Neuronal stem cell (in vitro differentiated cells): Measurements from ENCODE around the gene RANBP1. TPM values are rescaled to one million over a fixed set of nuclear protein-coding genes. Genes with fewer than 3 reads are reported as not detected.
"Not testable (repeated sequence)": the region's sequence is repeated elsewhere in the genome, so short reads cannot be mapped to it uniquely, and the experiment has no call there.

ENCODE experiments used
- DNase-seq: peaks from one replicate; pipeline ENCODE4 v3.0.0-alpha.2; 2013; ENCODE audit warnings: low spot score
- H2AFZ ChIP-seq: one replicate; pipeline ENCODE4 v1.6.1; 2013; ENCODE audit warnings: mild to moderate bottlenecking, low read length, inconsistent platforms
- H2AK5ac ChIP-seq: 2 replicates; pipeline ENCODE4 v1.6.1; 2013; ENCODE audit warnings: low read depth, mild to moderate bottlenecking, inconsistent platforms, low read length, moderate library complexity, mixed read lengths
- H2BK120ac ChIP-seq: 2 replicates; pipeline ENCODE4 v1.6.1; 2013; ENCODE audit warnings: low read depth, mild to moderate bottlenecking, inconsistent platforms, low read length, moderate library complexity, mixed read lengths
- H2BK12ac ChIP-seq: one replicate; pipeline ENCODE4 v1.6.1; 2013; ENCODE audit warnings: low read length, inconsistent platforms
- H2BK15ac ChIP-seq: 2 replicates; pipeline ENCODE4 v1.6.1; 2013; ENCODE audit warnings: mild to moderate bottlenecking, low read length, inconsistent platforms, mixed read lengths
- H2BK5ac ChIP-seq: one replicate; pipeline ENCODE4 v1.6.1; 2013; ENCODE audit warnings: inconsistent platforms, mild to moderate bottlenecking, low read length, moderate library complexity
- H3K14ac ChIP-seq: one replicate; pipeline ENCODE4 v1.6.1; 2013; ENCODE audit warnings: low read length, inconsistent platforms
- H3K18ac ChIP-seq: 2 replicates; pipeline ENCODE4 v1.6.1; 2013; ENCODE audit warnings: low read length, inconsistent platforms
- H3K23ac ChIP-seq: 2 replicates; pipeline ENCODE4 v1.6.1; 2013; ENCODE audit warnings: low read depth, mild to moderate bottlenecking, mixed read lengths, low read length, inconsistent platforms; ENCODE audit not compliant: poor library complexity
- H3K27ac ChIP-seq: replicated peaks from 3 replicates; pipeline ENCODE4 v1.5.1; 2013; ENCODE audit warnings: low read length, inconsistent platforms
- H3K27me3 ChIP-seq, 3 experiments: 2 replicates each; pipeline ENCODE4 v1.6.1; 2013; ENCODE audit warnings: low read length in 3 of 3, mild to moderate bottlenecking in 2 of 3, inconsistent platforms in 1 of 3, low read depth in 1 of 3, mixed read lengths in 1 of 3, moderate library complexity in 1 of 3; ENCODE audit not compliant: control insufficient read depth in 3 of 3, insufficient read depth in 3 of 3
- H3K36me3 ChIP-seq, 2 donors: replicated peaks in 1 of 2; 2 replicates each; pipeline ENCODE4 v1.6.1; 2013; ENCODE audit warnings: low read length in 2 of 2; ENCODE audit not compliant: control insufficient read depth in 2 of 2, insufficient read depth in 2 of 2
- H3K4ac ChIP-seq: 2 replicates; pipeline ENCODE4 v1.6.1; 2013; ENCODE audit warnings: inconsistent platforms, mild to moderate bottlenecking, low read length, moderate library complexity
- H3K4me1 ChIP-seq, 2 donors: 1 replicate in 1 of 2; 2 replicates in 1 of 2; pipeline ENCODE4 v1.6.1; 2013; ENCODE audit warnings: low read length in 2 of 2, low read depth in 1 of 2; ENCODE audit not compliant: control insufficient read depth in 2 of 2, insufficient read depth in 1 of 2
- H3K4me2 ChIP-seq: one replicate; pipeline ENCODE4 v1.6.1; 2013; ENCODE audit warnings: mild to moderate bottlenecking, low read length, inconsistent platforms; ENCODE audit not compliant: insufficient read depth, poor library complexity, severe bottlenecking
- H3K4me3 ChIP-seq, 2 donors: 2 replicates each; pipeline ENCODE4 v1.5.1; 2013; ENCODE audit warnings: low read length in 2 of 2, mild to moderate bottlenecking in 2 of 2, inconsistent platforms in 1 of 2, moderate library complexity in 1 of 2
- H3K79me1 ChIP-seq: one replicate; pipeline ENCODE4 v1.6.1; 2013; ENCODE audit warnings: low read depth, mild to moderate bottlenecking, inconsistent platforms, low read length, moderate library complexity
- H3K9ac ChIP-seq: one replicate; pipeline ENCODE4 v1.6.1; 2013; ENCODE audit warnings: mild to moderate bottlenecking, low read depth, low read length, inconsistent platforms; ENCODE audit not compliant: poor library complexity
- H3K9me3 ChIP-seq, 2 donors: replicated peaks in 1 of 2; 2 replicates each; pipeline versions ENCODE3 to v1.6.1; 2013; ENCODE audit warnings: low read length in 2 of 2, mild to moderate bottlenecking in 2 of 2, inconsistent platforms in 1 of 2, low read depth in 1 of 2, mixed read lengths in 1 of 2, moderate library complexity in 1 of 2; ENCODE audit not compliant: control insufficient read depth in 2 of 2, insufficient read depth in 1 of 2
- H4K8ac ChIP-seq: one replicate; pipeline ENCODE4 v1.6.1; 2013; ENCODE audit warnings: low read depth, mild to moderate bottlenecking, inconsistent platforms, low read length, moderate library complexity
- H4K91ac ChIP-seq: one replicate; pipeline ENCODE4 v1.6.1; 2013; ENCODE audit warnings: low read length, low read depth, mild to moderate bottlenecking, inconsistent platforms; ENCODE audit not compliant: poor library complexity
- WGBS, 2 donors: extraction: QIAGEN DNeasy Blood & Tissue Kit; methylation state at CpG; one replicate each; pipeline ENCODE4 v1.1.7; 2013; ENCODE audit warnings: missing lambda C conversion rate in 2 of 2, mixed read lengths in 1 of 2; ENCODE audit not compliant: insufficient read length in 2 of 2, insufficient replicate concordance in 1 of 2; ENCODE audit errors: extremely low coverage in 2 of 2; 5-methylcytosine and 5-hydroxymethylcytosine counted together
- polyA plus RNA-seq, 2 experiments: library from polyadenylated mRNA; stranded (reverse); fragments of 200-250 nt; gene quantifications; one replicate each; pipeline ENCODE4 v1.2.3, GENCODE V29; 2013

The RANBP1 gene
- 496 TPM for polyA plus RNA-seq (2013, experiment 1 of 2)
- 494 TPM for polyA plus RNA-seq (2013, experiment 2 of 2)

DNA sequence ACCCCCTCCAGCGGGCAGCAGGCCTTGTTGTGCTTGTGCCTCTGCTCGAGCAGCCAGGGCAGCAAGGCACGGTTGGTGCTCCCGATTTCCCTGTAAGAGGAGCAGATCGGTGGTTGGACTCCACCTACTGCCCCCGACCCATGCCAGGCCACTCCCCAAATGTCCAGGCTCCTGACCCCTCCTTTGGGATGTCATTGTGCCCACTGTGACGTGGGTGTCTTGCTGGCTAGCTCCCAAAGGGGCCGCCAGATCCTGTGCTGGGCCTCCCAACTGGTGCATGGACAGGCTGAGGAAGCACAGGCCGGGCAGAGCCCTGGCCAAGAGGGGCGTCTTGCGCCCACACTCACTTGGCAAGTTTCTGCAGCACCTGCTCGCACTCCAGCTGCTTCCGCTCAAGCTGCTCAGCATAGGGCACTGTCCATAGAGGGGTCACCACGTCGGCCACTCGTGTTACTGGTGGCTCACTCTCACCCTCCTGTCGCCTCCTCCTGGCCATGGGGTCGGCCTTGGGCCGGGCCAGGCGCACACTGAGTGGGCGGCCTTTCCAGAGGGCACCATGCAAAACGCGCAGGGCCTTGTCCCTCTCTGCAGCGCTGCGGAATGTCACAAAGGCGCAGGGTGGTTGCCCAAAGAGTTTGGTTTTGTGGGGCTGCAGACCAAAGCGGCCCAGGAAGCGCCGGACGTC lies at the start of gene RANBP1:
Gene RANBP1 (plus strand): TSS at position 414 of the 685 bp plus-strand sequence. CDS start 81 bp downstream, at position 495.
- peak within 1 kb of the TSS; percentile 19 for H2BK5ac ChIP-seq
- no peak within 1 kb of the TSS for H3K4ac ChIP-seq
- peak within 1 kb of the TSS; percentile 97 for H3K9ac ChIP-seq
- H4K91ac ChIP-seq = peak within 1 kb of the TSS; percentile 87
- peak within 1 kb of the TSS; percentile 100 for H2AK5ac ChIP-seq
- H3K18ac ChIP-seq = peak within 1 kb of the TSS; percentile 98
- peak within 1 kb of the TSS; percentile 93 for H4K8ac ChIP-seq
- H3K23ac ChIP-seq = peak within 1 kb of the TSS; percentile 100
- peak within 1 kb of the TSS; percentile 54 for H3K27ac ChIP-seq
- H2AFZ ChIP-seq = peak within 1 kb of the TSS; percentile 96
- H2BK15ac ChIP-seq = peak within 1 kb of the TSS; percentile 62
- H3K4me1 ChIP-seq = peaks cover 8 to 14% of the 10 kb centered on the region in 2 donors
- peak within 1 kb of the TSS; percentile 71 for H3K4me2 ChIP-seq
- no peaks in the 10 kb centered on the region for H3K27me3 ChIP-seq
- no CpG with 5 or more reads among the region's 30 CpGs for WGBS, 2 donors
- peak within 1 kb of the TSS; percentile 91 to 97 for H3K4me3 ChIP-seq
- DNase-seq = no peak
- H3K9me3 ChIP-seq = no peaks in the 10 kb centered on the region
- peak within 1 kb of the TSS; percentile 75 for H3K14ac ChIP-seq
- peaks cover 57 to 78% of the 10 kb centered on the region in 2 donors for H3K36me3 ChIP-seq
- no peak within 1 kb of the TSS for H2BK120ac ChIP-seq
- peaks cover 36% of the 10 kb centered on the region for H3K79me1 ChIP-seq
- H2BK12ac ChIP-seq = peak within 1 kb of the TSS; percentile 63

DNA sequence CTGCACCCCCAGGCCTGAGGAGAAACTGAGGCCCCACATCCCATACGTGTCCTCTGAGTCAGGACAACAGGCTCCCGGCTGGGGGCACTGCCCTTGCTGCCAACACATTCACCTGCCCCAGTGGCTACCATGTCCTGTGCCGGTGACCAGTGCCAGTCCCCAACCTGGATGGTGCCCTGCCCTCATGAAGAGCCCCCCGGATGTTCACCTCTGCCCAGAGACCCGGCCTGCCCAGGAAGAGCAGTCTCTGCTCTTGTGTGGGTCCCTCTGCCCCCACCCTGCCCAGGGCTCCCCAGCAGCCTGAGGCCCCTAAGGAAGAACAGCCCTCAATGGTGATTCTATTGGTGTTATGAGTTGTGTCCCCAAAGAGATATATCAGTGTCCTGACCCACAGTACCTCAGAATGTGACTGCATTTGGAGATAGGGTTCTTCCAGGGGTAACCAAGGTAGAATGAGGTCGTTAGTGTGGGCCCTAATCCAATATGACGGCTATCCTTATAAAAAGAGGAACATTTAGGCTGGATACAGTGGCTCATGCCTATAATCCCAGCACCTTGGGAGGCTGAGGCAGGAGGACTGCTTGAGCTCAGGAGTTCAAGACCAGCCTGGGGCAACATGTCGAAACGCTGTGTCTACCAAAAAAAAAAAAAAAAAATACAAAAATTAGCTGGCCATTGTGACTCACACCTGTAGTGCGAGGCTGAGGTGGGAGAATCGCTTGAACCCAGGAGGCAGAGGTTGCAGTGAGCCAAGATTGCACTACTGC lies 49.1 kb upstream of the RANBP1 start:
- peak overlapping the region; percentile 21 for H2AK5ac ChIP-seq
- H3K79me1 ChIP-seq = no peaks in the 10 kb centered on the region
- H3K14ac ChIP-seq = no peak overlapping the region
- no CpG with 5 or more reads among the region's 11 CpGs for WGBS, 2 donors
- no peak overlapping the region for H4K91ac ChIP-seq
- H2BK12ac ChIP-seq = no peak overlapping the region
- no peak overlapping the region for H3K4me3 ChIP-seq
- H4K8ac ChIP-seq = peak overlapping the region; percentile 43
- H3K23ac ChIP-seq = peak overlapping the region; percentile 25
- no peaks in the 10 kb centered on the region for H3K27me3 ChIP-seq
- H3K27ac ChIP-seq = no peak overlapping the region
- no peak overlapping the region for H2BK5ac ChIP-seq
- no peak overlapping the region for H2BK15ac ChIP-seq
- H3K4ac ChIP-seq = no peak overlapping the region
- no peak overlapping the region for H3K4me2 ChIP-seq
- no peak for DNase-seq
- peaks cover 0 to 2% of the 10 kb centered on the region in 2 donors for H3K4me1 ChIP-seq
- H3K9me3 ChIP-seq = no peaks in the 10 kb centered on the region
- H3K9ac ChIP-seq = no peak overlapping the region
- no peak overlapping the region for H2AFZ ChIP-seq
- H2BK120ac ChIP-seq = no peak overlapping the region
- no peak overlapping the region for H3K18ac ChIP-seq
- peaks cover 3 to 4% of the 10 kb centered on the region in 2 donors for H3K36me3 ChIP-seq

DNA sequence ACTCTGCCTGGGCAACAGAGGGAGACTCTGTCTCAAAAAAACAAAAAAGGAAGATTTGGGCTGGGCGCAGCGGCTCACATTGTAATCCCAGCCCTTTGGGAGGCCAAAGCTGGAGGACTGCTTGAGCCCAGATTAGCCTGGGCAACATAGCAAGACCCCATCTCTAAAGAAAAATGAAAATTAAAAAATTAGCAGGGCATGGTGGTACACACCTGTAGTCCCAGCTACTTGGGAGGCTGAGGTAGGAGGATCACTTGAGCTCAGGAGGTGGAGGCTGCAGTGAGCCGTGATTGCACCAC lies 48.6 kb upstream of the RANBP1 start:
- not testable (repeated sequence) for H2AFZ ChIP-seq, H3K23ac ChIP-seq, H2BK5ac ChIP-seq, H2BK12ac ChIP-seq, H2AK5ac ChIP-seq, H3K9ac ChIP-seq, H2BK15ac ChIP-seq, H4K91ac ChIP-seq, H3K4me1 ChIP-seq, H3K27ac ChIP-seq, H3K27me3 ChIP-seq, H3K4me3 ChIP-seq, H3K18ac ChIP-seq, DNase-seq, H3K36me3 ChIP-seq, H4K8ac ChIP-seq, H3K4ac ChIP-seq, H3K4me2 ChIP-seq, H2BK120ac ChIP-seq, H3K14ac ChIP-seq, H3K9me3 ChIP-seq, H3K79me1 ChIP-seq
- WGBS, 2 donors = no CpG with 5 or more reads among the region's 3 CpGs

DNA sequence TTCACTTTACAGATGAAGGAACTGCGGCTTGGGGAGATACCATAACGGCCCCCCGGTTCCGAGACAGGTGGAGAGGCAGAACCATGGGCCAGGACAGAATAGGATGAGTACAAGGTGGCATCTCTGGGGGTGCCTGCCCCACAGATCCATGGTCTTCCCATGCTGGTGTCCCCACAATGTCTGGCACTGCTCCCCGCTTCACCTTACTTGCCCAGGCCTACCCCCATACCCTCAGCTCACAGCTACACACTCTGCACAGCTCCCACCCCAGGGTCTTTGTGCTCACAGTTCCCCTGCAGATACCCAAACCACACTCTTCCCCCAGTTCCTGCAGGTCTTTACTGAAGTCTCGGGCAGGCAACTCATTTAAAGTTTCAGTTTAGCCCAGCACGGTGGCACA lies 47.3 kb upstream of the RANBP1 start:
- Histone ChIP-seq H2BK5ac (no peak overlapping the region), H3K9me3 (no peaks in the 10 kb centered on the region), H4K8ac (no peak overlapping the region), H3K27ac (no peak overlapping the region), H3K23ac (peak overlapping the region; percentile 11), H2AFZ (no peak overlapping the region), H2BK15ac (no peak overlapping the region), H3K79me1 (no peaks in the 10 kb centered on the region), H3K14ac (no peak overlapping the region), H3K4me3 (no peak overlapping the region), H2BK12ac (no peak overlapping the region), H3K27me3 (no peaks in the 10 kb centered on the region), H3K18ac (no peak overlapping the region), H3K4ac (no peak overlapping the region), H2BK120ac (no peak overlapping the region), H3K36me3 (peaks cover 0 to 4% of the 10 kb centered on the region in 2 donors), H4K91ac (no peak overlapping the region), H2AK5ac (no peak overlapping the region), H3K9ac (no peak overlapping the region), H3K4me2 (no peak overlapping the region), H3K4me1 (no peaks in the 10 kb centered on the region)
- no peak for DNase-seq
- no CpG with 5 or more reads among the region's 7 CpGs for WGBS, 2 donors
